GM13976 (cell line): ENCODE results near the gene NREP.

ENCODE experiments used
- DNase-seq: peaks from one replicate; pipeline ENCODE4 v3.0.0; 2012; ENCODE audit warnings: low spot score
- in situ Hi-C: fragments of 300-500 bp; cut with MboI; formaldehyde crosslinking; loops from one replicate; pipeline ENCODE4 v1.12.0; 2022; ENCODE audit warnings: low sequenced_read_pairs, mixed read lengths, inconsistent platforms; ENCODE audit not compliant: unreplicated experiment
- TF ChIP-seq, protein P1 (sequence below): IDR thresholded peaks from 2 replicates; pipeline ENCODE4 v1.5.1; 2012; ENCODE audit warnings: borderline replicate concordance, mild to moderate bottlenecking; ENCODE audit not compliant: insufficient read depth; ENCODE audit errors: extremely low read depth, missing control alignments, control extremely low read depth

Gene NREP

DNA sequence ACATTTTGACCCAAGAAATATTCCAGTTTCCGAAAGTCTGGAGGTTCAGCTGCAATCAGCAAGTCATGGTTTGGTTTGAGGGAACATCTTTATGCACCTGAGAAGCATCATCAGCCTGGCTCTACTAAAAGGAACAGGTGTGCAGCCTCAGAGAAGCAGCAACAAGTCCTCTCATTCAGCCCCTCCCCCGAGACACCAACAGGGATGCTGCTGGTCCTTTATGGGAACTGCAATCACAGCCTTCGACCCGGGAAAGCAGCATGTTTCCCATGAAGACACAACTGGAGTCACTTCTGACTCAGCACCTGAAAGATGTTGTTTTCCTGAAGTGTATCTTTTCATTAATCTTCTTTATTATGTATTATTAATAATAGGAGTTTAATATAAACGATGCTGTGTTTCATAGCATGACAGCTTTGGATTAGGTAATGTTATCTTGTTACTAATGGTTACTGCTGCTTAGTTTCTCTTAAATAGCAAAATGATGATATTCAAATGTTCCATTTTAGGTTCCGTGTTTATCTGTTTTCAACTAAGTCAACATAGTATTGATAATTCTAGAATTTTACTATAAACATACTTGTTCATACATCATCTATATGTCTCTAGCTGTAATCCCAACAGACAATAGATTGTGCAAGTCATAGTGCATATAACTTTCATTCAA lies 15.6 kb upstream of the NREP start:
- DNase-seq, result no peak
- TF ChIP-seq, protein P1, sequence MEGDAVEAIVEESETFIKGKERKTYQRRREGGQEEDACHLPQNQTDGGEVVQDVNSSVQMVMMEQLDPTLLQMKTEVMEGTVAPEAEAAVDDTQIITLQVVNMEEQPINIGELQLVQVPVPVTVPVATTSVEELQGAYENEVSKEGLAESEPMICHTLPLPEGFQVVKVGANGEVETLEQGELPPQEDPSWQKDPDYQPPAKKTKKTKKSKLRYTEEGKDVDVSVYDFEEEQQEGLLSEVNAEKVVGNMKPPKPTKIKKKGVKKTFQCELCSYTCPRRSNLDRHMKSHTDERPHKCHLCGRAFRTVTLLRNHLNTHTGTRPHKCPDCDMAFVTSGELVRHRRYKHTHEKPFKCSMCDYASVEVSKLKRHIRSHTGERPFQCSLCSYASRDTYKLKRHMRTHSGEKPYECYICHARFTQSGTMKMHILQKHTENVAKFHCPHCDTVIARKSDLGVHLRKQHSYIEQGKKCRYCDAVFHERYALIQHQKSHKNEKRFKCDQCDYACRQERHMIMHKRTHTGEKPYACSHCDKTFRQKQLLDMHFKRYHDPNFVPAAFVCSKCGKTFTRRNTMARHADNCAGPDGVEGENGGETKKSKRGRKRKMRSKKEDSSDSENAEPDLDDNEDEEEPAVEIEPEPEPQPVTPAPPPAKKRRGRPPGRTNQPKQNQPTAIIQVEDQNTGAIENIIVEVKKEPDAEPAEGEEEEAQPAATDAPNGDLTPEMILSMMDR, result no peak
- in situ Hi-C loops, result no loop called here

- TF ChIP-seq, protein P1, result no peak
- in situ Hi-C loops, result loop anchor here (10.0 kb wide), 1 partner anchor 375 kb away; no protein-coding TSS in a partner anchor
- no peak for DNase-seq
These were observed 12.5 kb upstream of the NREP start for GRCh38 chr5:111769541-111769940.

DNA sequence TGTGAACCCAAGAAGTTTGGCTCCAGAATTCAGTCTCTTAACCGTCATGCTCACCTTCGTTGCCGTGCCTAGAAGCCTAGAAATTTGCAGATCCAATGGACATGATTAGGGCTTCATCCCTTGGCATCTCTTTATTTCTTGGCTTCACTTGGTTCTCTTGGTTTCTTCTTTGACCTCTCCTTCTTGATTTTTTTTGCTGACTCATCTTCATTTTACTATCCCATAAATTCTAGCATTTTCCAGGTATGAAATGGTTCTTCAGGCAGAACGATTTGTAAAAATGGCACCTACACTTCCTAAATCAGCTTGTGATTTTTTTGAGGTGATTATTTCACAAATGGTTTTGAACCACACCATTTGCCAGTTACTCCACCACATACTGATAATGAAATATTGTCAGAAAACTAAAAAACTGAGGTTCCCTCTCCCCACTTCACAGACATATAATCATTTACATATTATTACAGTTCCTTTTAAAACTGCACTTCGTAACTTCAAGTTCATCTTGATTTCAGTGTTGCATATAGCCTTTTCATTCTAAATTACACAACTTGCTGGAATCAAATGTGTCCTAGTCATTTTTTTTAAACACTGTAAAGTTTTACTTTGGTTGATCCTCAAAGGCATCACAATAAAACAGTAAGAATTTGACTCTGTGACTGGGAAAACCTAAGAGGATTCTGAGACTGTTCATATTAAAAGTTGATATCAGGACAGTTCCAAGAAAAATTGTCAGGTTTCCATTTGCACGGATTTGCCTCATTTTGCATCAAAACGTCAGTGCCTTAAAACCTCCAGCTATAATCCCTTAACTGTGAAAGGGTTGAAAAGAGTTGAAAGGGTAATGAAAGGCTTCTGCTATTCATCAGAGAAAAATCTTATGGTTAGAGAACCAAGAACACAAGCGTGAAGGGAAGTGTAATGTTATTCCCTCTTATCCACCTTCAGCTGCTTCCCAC lies 8.9 kb upstream of the NREP start:
- TF ChIP-seq, protein P1, result no peak
- no peak for DNase-seq
- in situ Hi-C loops, result loop anchor here (10.0 kb wide), 1 partner anchor 379 kb away; no protein-coding TSS in a partner anchor

DNA sequence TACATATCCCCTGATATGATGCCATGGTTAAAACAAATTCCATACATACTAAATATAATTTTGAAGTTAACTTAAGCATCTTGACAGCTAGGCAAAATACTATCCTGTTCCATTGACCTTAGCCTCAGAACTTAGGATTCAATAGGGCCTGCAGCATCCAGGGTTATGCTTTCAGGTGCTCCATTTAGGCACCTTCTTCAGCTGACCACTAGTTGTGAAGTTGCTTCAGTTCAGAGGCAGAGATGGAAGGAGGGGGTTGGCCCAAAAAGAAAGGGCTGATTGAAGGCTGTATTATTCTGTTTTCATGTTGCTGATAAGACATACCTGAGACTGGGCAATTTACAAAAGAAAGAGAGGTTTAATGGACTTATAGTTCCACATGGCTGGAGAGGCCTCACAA lies 7.0 kb upstream of the NREP start:
- DNase-seq, result no peak
- TF ChIP-seq, protein P1, result no peak
- in situ Hi-C loops, result loop anchor here (10.0 kb wide), 1 partner anchor 381 kb away; no protein-coding TSS in a partner anchor

DNA sequence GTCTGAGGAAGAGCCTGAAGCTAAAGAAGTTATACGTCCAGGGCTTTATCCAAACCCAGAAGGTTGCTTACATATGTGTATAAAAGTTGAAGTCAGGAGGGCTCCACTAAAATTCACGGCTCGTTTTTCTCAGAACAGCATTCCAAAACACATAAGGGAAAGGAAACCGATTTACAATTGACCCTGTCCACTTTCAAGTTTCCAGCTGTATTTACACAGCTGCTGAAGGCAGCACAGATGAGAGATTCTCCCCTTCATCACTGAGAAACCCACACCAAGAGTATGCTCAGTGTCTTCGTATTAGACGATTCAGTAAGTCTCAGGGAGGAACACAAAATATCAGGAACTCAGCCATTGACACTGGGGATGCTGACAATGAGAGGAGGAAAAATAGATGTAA lies 5.9 kb upstream of the NREP start:
- in situ Hi-C loops, result loop anchor here (10.0 kb wide), 1 partner anchor 382 kb away; no protein-coding TSS in a partner anchor

DNA sequence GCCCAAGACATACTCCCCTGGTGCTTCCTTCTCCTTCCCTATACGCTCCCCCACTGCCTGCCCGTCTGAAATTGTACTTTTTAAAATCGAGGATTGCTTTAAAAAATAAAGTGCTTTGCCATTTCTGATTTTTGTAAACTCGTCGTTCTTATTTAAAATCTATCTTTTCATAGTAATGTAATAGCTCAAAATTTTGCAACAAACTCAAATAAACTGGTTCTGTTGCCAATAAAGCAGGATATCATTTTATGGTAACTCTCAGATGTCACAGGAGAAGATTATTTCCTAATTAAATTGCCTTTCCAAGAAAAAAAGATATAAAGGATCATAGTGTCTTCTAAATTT lies 1.3 kb upstream of the NREP start:
- in situ Hi-C loops, result no loop called here
- TF ChIP-seq, protein P1, result no peak
- DNase-seq, result no peak

More for the DNA sequence above, 5.9 kb upstream of the NREP start:
- TF ChIP-seq, protein P1, result no peak
- DNase-seq, result no peak
